Ramos (cell line): ENCODE results near the gene PDHB.

Experiments used
- in situ Hi-C: fragments of 300-500 bp; cut with MboI; formaldehyde crosslinking; loops from one replicate; pipeline ENCODE4 v1.14.3; 2022; ENCODE audit warnings: low sequenced_read_pairs; ENCODE audit not compliant: unreplicated experiment

Gene PDHB

GRCh38 chr3:58433400-58434167, at the start of gene PDHB:
Gene PDHB (minus strand): TSS chr3:58433832. CDS start chr3:58433809, 23 bp downstream.
- in situ Hi-C loops, result no loop called here

DNA sequence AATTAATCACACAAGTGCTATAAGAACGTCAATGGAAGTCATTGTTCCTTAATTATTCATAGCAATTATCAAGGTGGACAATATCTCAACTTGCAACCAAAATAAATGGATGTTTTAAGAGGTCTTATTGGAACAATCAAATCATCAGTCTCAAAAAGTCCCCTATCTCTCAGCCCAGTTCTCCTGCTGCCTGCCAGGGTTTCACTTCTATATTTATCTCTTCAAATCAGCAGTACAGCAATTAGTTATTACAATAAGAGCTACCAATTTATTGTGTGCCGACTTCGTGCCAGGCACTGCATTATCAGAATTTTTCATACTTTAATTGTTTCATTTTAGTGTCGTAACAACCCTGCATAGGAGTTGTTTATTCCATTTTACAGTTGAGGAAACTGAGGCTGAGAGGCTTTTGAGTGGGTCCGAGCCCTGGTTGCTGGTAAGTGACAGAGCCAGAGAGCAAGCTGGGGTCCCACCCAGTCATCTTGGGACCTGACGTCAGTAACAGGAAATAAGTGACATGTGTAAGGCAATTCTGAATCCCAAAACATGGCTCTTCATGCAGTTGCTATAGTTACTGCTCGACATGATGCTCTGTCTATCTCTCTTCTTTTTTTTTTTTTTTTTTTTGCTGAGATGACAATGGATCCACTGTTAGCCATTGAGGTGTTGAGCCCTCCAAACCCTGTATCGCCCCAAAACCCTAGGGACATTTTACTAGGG, 49.4 kb upstream of the PDHB start:
- in situ Hi-C loops, result no loop called here

DNA sequence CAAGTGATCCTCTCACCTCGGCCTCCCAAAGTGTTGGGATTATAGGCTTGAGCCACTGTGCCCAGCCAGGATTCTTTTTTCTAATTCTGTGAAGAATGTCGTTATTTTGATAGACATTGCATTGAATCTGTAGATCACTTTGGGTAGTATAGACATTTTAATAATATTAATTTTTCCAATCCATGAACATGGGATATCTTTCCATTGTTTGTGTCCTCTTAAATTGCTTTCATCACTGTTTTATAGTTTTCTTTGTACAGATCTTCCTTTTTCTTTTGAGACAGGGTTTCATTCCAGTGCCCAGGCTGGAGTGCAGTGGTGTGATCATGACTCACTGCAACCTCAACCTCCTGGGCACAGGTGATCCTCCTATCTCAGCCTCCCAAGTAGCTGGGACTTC, 46.7 kb upstream of the PDHB start:
- in situ Hi-C loops, result no loop called here

DNA sequence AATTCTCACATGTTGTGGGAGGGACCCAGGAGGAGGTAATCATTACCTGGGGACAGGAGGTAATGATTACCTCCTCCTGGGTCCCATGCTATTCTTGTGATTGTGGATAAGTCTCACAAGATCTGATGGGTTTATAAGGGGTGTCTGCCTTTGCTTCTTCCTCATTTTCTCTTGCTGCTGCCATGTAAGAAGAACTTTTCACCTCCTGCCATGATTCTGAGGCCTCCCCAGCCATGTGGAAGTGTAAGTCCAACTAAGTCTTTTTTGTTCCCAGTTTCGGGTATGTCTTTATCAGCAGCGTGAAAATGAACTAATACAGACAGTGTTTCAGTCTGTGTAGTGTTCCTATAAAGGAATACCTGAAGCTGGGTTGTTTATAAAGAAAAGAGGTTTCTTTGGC, 45.1 kb upstream of the PDHB start:
- in situ Hi-C loops, result no loop called here

DNA sequence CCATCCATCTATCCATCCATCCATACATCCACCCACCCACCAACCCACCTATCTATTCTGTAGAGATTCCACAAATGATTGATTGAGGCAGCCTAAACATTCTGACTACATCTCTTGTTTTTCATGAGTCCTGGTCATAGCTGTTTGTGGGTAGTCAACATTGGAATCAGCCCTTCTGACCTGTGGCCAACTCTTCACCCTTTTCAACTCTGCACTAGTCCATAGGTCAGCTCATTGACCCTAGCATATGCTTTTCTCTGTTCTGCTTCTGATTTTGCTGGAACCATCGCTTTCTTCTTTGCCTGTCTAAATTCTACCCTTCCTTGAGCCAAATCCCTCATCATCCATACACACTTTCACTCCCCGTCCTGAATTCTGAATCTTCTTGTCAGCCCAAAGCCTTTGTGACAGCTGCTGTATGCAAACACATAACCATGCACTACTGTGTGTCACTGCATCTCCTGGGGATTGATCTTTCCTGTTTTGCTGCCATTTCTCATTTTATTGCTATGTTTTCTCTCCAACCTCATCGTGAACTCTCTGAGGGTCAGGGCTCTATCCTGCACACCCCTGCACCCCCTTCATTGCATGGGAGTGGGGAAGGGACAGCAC, 41.4 kb upstream of the PDHB start:
- in situ Hi-C loops, result no loop called here

GRCh38 chr3:58474348-58474911, 40.8 kb upstream of the PDHB start:
- in situ Hi-C loops, result no loop called here

DNA sequence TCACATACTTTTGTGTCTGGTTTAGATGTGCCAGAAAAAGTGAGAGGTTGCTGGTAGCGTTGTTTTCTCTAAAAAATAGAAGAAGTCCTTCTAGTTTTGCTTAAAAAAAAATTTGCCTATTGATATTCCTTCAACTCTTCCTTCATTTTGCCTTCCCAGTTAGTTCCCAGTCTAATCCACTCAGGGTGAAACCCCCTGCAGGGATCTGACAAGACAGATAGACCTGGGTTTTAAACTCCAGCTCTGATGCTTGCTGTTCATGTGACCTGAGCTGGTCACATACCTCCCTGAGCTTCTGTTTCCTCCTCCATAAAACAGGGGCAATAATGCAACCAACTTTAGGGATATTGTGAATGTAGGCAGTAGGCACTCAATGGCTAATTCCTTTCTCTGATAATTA, 39.6 kb upstream of the PDHB start:
- in situ Hi-C loops, result no loop called here

DNA sequence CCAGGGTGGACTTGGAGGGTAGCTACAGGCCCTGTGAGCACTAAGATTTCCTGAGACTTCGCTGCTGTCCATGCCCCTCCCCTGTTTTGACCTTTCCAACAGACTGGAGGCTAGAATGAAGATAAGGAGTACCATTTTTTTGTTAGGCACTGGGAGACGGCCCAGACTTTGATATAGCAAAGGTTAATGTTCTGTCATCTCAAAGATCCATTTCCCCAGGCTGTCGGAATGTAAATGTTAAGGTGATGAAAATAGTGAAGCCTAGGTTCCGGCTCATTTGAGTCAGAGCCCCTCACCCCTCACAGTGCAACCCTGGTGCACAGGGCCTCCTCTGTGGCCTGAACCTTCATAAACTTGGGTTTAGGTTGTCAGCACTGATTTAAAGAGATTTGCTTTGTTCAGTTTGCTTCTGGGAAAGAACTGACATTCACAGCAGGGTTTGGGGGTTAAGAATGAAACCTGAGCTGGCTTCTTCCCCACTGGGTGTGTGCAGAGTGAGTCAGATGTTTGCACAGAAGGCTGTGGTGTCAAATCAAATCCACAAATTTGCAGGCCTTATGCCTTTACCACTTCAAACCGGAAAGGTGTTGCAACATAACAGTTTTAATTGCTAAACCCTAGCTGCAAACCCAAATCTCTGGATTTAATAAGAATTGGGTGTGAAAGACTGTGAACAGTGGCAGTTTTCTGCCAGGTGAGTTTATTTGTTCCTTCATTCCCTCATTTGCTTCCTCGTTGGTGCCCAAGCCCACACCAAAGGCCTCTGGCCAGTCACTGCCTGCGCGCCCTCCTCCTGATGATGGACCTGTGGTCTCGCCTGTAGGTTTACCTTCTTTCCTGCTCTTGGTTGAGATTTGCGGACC, 37.6 kb upstream of the PDHB start:
- in situ Hi-C loops, result no loop called here

DNA sequence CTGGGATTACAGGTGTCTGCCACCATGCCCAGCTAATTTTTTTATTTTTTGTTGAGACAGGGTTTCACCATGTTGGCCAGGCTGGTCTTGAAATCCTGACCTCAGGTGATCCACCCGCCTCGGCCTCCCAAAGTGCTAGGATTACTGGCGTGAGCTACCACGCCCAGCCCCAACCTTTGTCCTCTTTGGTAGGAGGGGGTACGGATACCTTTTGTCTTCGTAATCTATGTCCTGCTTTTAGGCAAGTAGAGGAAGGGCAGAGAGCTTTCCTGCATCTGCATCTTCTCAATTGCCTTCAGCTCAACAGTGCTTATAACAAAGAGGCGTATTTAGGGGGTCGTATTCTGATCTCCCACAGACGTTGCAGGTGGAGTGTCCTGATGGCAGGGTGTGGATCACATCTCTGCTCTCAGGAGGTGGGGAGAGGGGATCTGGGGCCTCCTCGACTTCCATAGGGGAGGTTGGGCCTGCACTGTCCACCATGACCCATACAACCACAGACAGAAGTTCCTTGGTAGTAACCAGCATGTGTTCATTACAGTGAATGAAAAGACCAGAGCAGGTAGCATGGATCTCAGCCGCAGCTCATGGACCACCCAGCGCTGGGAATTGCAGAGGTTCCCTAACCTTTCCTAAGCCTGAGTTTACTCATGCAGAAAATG, 36.9 kb upstream of the PDHB start:
- in situ Hi-C loops, result no loop called here

- in situ Hi-C loops, result no loop called here
Measured at GRCh38 chr3:58469096-58469495, 35.5 kb upstream of the PDHB start.

DNA sequence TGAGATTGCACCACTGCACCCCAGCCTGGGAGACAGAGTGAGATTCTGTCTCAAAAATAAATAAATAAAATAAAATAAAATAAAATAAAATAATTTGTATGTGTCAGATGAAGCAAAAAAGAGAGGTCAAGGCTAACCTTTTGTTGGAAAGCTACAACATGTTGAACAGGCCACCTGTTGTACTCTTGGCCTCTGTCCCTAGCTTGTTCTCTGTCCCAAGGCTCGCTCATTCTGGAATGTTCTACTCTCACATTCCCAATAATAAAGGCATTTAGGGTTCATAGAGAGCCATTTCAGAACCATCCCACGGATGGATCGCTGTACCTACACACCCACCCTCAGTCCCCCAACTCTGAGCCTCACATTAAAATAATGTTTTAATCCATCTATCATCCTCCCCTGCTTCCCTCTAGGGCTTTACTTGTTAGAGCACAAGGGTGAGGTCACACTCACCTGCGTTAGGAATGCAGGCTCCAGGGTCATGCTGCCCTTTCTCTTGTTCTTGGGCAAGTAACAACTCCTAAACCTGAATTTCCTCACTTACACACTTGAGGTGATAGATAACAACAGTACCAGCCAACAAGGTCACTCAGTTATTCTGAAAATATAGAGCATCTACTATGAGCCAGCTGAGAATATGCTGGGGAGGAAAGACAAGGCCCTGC, 33.4 kb upstream of the PDHB start:
- in situ Hi-C loops, result no loop called here

DNA sequence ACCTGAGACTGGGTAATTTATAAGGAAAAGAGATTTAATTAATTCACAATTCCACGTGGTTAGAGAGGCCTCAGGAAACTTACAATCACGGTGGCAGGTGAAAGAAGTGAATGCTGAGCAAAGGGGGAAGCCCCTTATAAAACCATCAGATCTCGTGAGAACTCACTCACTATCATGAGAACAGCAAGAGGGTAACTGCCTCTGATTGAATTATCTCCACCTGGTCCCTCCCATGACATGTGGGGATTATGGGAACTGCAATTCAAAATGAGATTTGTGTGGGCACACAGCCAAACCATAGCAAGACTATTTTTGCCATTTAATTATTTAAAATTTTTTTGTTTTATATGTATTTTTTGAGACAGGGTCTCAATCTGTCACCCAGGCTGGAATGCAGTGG, 31.2 kb upstream of the PDHB start:
- in situ Hi-C loops, result no loop called here

DNA sequence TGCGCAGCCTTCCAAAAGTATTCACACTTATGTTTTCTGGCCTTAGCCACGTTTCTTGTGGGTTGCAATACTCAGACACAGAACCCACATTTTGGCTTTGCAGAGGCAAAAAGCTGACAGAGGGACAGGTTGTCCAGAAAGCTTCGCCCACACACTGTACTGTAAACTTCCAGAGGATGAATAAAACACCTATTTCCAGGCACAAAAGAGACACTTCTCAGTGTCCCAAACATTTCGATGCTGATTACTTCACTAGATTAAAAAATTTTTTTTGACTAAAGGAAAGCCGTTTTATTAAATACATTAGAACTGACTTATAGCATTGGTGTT, 30.3 kb upstream of the PDHB start:
- in situ Hi-C loops, result no loop called here

DNA sequence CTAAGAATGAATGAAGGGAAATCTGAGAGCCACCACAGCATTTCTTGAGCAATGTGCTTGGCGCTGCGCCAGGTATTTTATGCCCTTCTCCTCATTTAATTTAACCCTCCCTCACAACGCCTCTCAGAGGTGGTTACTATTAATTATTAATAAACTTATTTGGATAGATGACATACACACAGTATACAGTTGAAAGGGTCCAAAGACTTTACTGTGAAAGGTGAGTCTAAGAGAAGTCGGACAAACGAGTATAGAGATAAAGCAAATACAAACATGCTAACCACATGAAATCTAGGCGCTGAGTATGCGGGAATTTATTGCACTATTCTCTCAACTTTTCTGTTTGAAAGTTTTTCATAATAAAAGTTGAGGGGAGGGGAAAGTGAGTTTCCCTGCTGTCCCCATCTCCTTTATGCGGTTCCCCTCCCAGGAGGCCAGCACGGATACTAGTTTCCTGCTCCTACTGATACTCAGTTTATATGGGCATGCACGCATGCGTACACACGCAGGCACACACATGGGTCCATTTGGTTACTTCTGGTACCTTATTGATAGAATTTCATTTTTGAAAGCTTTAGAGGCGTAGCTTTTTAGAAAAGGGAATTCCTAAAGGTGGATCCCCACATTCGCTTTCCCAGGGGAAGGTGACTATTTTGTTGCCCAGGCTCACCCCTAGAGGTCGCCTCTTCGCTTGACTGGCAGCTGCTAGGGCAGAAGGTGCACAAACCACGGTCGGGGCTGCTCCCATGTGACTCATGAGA, 29.7 kb upstream of the PDHB start:
- in situ Hi-C loops, result no loop called here

- in situ Hi-C loops, result no loop called here
Measured at GRCh38 chr3:58462829-58463180, 29.2 kb upstream of the PDHB start.

- in situ Hi-C loops, result no loop called here
Measured at GRCh38 chr3:58459160-58459559, 25.5 kb upstream of the PDHB start.

GRCh38 chr3:58452176-58452575, 18.5 kb upstream of the PDHB start:
- in situ Hi-C loops, result no loop called here

- in situ Hi-C loops, result no loop called here
Measured at GRCh38 chr3:58441514-58442450, 8.2 kb upstream of the PDHB start.
